HEK293 (cell line): ENCODE results near the gene DOCK1.

ENCODE experiments used
- CTCF ChIA-PET: fragments of 350-600 bp; formaldehyde crosslinking; extraction: SDS; loops from one replicate; lab custom pipeline; 2021; ENCODE audit warnings: antibody characterized with exemption; lab: Yijun Ruan, JAX
- POLR2A ChIA-PET: fragments of 300-600 bp; formaldehyde crosslinking; extraction: SDS; loops from one replicate; lab custom pipeline; 2020; ENCODE audit warnings: antibody characterized with exemption, inconsistent platforms; lab: Yijun Ruan, JAX
- H3K27ac ChIP-seq: fragments of 200-500 bp; sonication (Bioruptor generic); 2 replicates; pipeline ENCODE4 v1.5.1; 2014; ENCODE audit warnings: low read depth, low read length, control low read depth, inconsistent platforms; ENCODE audit errors: extremely low read depth
- H3K36me3 ChIP-seq, 2 experiments: fragments of 200-500 bp in 1 of 2; sonication (Bioruptor generic) in 1 of 2; 1 replicate in 1 of 2; 2 replicates in 1 of 2; pipeline ENCODE4 v1.5.1; 2014 to 2017; ENCODE audit warnings: inconsistent platforms in 2 of 2, low read length in 2 of 2; ENCODE audit not compliant: control insufficient read depth in 2 of 2, insufficient read depth in 1 of 2
- H3K4me1 ChIP-seq: fragments of 200-500 bp; sonication (Bioruptor generic); 2 replicates; pipeline ENCODE4 v1.5.1; 2014; ENCODE audit warnings: mild to moderate bottlenecking, low read length, inconsistent platforms; ENCODE audit not compliant: control insufficient read depth, insufficient read depth
- H3K4me3 ChIP-seq: 2 replicates; pipeline ENCODE4 v1.5.1; 2011; ENCODE audit warnings: low read depth, mild to moderate bottlenecking, control low read depth, low read length, moderate library complexity
- H3K9me3 ChIP-seq: fragments of 200-500 bp; sonication (Bioruptor generic); 2 replicates; pipeline ENCODE4 v1.5.1; 2014; ENCODE audit warnings: low read depth, low read length, inconsistent platforms; ENCODE audit not compliant: control insufficient read depth, insufficient read depth
- GLI2 ChIP-seq: fragments of 450-650 bp; formaldehyde crosslinking; IDR thresholded peaks from 2 replicates; pipeline ENCODE4; 2017; ENCODE audit warnings: missing biosample characterization, missing genetic modification characterization, low read depth, borderline replicate concordance
- KLF8 ChIP-seq: fragments of 450-650 bp; formaldehyde crosslinking; IDR thresholded peaks from 2 replicates; pipeline ENCODE4 v1.5.1; 2016; ENCODE audit warnings: missing biosample characterization, missing genetic modification characterization
- OSR2 ChIP-seq: fragments of 450-650 bp; formaldehyde crosslinking; IDR thresholded peaks from 2 replicates; pipeline ENCODE4 v1.5.1; 2016; ENCODE audit warnings: missing biosample characterization, missing genetic modification characterization
- ZFHX2 ChIP-seq: fragments of 450-650 bp; formaldehyde crosslinking; conservative IDR thresholded peaks from 2 replicates; pipeline ENCODE4 v1.5.1; 2016; ENCODE audit warnings: missing biosample characterization, missing genetic modification characterization
- ZNF155 ChIP-seq: fragments of 450-650 bp; formaldehyde crosslinking; IDR thresholded peaks from 2 replicates; pipeline ENCODE4 v1.5.1; 2016; ENCODE audit warnings: missing biosample characterization, missing genetic modification characterization
- ZNF394 ChIP-seq: fragments of 450-650 bp; formaldehyde crosslinking; IDR thresholded peaks from 2 replicates; pipeline ENCODE4 v1.5.1; 2016; ENCODE audit warnings: missing biosample characterization, missing genetic modification characterization, mild to moderate bottlenecking, moderate library complexity, borderline replicate concordance
- TF ChIP-seq, protein P1 (sequence below): fragments of 450-650 bp; IDR thresholded peaks from 2 replicates; pipeline ENCODE4 v1.5.1; 2018; ENCODE audit warnings: missing biosample characterization, missing genetic modification characterization
- TF ChIP-seq, protein P2 (sequence below): fragments of 450-650 bp; formaldehyde crosslinking; IDR thresholded peaks from 2 replicates; pipeline ENCODE4 v1.5.1; 2016; ENCODE audit warnings: missing biosample characterization, missing genetic modification characterization
- TF ChIP-seq, protein P3 (sequence below): fragments of 450-650 bp; formaldehyde crosslinking; IDR thresholded peaks from 2 replicates; pipeline ENCODE4 v1.5.1; 2017; ENCODE audit warnings: missing biosample characterization, missing genetic modification characterization
- TF ChIP-seq, protein P4 (sequence below): fragments of 450-650 bp; formaldehyde crosslinking; conservative IDR thresholded peaks from 2 replicates; pipeline ENCODE4 v1.5.1; 2016; ENCODE audit warnings: low read depth, missing biosample characterization, missing genetic modification characterization
- TF ChIP-seq, protein P5 (sequence below): fragments of 450-650 bp; formaldehyde crosslinking; IDR thresholded peaks from 2 replicates; pipeline ENCODE4 v1.5.0; 2017; ENCODE audit warnings: missing biosample characterization, missing genetic modification characterization, borderline replicate concordance

Gene DOCK1

DNA sequence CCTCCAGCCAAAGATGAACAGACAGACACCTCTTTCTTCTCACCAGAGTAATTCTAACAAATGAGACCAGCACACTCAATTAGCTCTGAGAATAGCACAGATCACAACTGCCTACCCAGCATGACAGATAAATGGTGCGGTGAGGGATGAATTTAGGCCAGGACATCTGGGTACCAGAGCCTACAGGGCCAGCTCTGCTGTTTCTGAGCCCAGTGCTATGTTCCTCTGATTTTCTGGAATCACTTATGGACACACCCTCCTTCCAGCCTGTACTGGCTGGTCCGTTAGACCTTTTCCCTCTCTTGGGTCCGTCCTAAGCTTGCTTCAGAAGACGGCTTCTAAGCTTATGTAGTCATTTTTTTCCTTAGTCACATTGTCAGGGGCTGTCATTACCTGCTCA, 217.6 kb downstream of the DOCK1 start (continued):
- TF ChIP-seq, protein P1, sequence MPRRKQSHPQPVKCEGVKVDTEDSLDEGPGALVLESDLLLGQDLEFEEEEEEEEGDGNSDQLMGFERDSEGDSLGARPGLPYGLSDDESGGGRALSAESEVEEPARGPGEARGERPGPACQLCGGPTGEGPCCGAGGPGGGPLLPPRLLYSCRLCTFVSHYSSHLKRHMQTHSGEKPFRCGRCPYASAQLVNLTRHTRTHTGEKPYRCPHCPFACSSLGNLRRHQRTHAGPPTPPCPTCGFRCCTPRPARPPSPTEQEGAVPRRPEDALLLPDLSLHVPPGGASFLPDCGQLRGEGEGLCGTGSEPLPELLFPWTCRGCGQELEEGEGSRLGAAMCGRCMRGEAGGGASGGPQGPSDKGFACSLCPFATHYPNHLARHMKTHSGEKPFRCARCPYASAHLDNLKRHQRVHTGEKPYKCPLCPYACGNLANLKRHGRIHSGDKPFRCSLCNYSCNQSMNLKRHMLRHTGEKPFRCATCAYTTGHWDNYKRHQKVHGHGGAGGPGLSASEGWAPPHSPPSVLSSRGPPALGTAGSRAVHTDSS, result no peak
- TF ChIP-seq ZNF155 (tag by site-specific recombination), result no peak
- no peak for TF ChIP-seq OSR2
- TF ChIP-seq ZNF394 (tag by site-specific recombination), result no peak
- TF ChIP-seq, protein P2, sequence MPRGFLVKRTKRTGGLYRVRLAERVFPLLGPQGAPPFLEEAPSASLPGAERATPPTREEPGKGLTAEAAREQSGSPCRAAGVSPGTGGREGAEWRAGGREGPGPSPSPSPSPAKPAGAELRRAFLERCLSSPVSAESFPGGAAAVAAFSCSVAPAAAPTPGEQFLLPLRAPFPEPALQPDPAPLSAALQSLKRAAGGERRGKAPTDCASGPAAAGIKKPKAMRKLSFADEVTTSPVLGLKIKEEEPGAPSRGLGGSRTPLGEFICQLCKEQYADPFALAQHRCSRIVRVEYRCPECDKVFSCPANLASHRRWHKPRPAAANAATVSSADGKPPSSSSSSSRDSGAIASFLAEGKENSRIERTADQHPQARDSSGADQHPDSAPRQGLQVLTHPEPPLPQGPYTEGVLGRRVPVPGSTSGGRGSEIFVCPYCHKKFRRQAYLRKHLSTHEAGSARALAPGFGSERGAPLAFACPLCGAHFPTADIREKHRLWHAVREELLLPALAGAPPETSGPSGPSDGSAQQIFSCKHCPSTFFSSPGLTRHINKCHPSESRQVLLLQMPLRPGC (tag by site-specific recombination), result no peak

DNA sequence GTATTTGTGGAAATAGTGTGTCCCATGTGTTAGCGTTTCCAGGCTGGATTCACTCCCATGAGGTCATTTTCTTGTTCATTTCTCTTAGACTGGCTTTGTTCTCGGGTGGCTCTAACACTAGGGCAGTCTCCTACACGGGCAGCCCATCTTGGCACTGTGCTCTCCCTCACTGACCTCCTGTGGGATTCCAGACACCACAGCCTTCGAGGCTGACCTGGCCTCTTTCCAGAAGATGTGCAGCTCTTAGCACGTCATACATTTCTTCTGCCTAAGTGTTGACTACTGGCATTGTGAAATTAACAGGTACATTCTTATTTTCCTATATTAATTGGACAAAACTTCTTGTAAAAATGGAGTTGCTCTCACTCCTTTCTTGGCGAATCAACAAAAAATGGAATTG, 218.4 kb downstream of the DOCK1 start:
- Histone ChIP-seq H3K36me3 (peaks cover 0 to 17% of the 10 kb centered on the region in 2 experiments; a peak in 1 of 3 replicates), H3K4me3 (no peak overlapping the region), H3K9me3 (no peaks in the 10 kb centered on the region), H3K4me1 (no peaks in the 10 kb centered on the region), H3K27ac (no peak overlapping the region)
- ChIA-PET POLR2A (no interaction called here), CTCF (no interaction called here)
- TF ChIP-seq ZFHX2 (tag by site-specific recombination) (no peak), KLF8 (tag by site-specific recombination) (no peak), GLI2 (tag by site-specific recombination) (no peak)
- TF ChIP-seq, protein P3, sequence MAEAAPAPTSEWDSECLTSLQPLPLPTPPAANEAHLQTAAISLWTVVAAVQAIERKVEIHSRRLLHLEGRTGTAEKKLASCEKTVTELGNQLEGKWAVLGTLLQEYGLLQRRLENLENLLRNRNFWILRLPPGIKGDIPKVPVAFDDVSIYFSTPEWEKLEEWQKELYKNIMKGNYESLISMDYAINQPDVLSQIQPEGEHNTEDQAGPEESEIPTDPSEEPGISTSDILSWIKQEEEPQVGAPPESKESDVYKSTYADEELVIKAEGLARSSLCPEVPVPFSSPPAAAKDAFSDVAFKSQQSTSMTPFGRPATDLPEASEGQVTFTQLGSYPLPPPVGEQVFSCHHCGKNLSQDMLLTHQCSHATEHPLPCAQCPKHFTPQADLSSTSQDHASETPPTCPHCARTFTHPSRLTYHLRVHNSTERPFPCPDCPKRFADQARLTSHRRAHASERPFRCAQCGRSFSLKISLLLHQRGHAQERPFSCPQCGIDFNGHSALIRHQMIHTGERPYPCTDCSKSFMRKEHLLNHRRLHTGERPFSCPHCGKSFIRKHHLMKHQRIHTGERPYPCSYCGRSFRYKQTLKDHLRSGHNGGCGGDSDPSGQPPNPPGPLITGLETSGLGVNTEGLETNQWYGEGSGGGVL (tag by site-specific recombination), result no peak
- TF ChIP-seq, protein P4, sequence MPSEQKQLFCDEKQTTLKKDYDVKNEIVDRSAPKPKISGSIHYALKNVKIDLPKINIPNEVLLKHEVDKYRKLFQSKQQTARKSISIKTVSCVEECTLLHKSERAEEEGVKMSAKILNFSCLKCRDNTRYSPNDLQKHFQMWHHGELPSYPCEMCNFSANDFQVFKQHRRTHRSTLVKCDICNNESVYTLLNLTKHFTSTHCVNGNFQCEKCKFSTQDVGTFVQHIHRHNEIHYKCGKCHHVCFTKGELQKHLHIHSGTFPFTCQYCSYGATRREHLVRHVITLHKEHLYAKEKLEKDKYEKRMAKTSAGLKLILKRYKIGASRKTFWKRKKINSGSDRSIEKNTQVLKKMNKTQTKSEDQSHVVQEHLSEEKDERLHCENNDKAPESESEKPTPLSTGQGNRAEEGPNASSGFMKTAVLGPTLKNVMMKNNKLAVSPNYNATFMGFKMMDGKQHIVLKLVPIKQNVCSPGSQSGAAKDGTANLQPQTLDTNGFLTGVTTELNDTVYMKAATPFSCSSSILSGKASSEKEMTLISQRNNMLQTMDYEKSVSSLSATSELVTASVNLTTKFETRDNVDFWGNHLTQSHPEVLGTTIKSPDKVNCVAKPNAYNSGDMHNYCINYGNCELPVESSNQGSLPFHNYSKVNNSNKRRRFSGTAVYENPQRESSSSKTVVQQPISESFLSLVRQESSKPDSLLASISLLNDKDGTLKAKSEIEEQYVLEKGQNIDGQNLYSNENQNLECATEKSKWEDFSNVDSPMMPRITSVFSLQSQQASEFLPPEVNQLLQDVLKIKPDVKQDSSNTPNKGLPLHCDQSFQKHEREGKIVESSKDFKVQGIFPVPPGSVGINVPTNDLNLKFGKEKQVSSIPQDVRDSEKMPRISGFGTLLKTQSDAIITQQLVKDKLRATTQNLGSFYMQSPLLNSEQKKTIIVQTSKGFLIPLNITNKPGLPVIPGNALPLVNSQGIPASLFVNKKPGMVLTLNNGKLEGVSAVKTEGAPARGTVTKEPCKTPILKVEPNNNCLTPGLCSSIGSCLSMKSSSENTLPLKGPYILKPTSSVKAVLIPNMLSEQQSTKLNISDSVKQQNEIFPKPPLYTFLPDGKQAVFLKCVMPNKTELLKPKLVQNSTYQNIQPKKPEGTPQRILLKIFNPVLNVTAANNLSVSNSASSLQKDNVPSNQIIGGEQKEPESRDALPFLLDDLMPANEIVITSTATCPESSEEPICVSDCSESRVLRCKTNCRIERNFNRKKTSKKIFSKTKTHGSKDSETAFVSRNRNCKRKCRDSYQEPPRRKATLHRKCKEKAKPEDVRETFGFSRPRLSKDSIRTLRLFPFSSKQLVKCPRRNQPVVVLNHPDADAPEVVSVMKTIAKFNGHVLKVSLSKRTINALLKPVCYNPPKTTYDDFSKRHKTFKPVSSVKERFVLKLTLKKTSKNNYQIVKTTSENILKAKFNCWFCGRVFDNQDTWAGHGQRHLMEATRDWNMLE, result no peak
- TF ChIP-seq, protein P5, sequence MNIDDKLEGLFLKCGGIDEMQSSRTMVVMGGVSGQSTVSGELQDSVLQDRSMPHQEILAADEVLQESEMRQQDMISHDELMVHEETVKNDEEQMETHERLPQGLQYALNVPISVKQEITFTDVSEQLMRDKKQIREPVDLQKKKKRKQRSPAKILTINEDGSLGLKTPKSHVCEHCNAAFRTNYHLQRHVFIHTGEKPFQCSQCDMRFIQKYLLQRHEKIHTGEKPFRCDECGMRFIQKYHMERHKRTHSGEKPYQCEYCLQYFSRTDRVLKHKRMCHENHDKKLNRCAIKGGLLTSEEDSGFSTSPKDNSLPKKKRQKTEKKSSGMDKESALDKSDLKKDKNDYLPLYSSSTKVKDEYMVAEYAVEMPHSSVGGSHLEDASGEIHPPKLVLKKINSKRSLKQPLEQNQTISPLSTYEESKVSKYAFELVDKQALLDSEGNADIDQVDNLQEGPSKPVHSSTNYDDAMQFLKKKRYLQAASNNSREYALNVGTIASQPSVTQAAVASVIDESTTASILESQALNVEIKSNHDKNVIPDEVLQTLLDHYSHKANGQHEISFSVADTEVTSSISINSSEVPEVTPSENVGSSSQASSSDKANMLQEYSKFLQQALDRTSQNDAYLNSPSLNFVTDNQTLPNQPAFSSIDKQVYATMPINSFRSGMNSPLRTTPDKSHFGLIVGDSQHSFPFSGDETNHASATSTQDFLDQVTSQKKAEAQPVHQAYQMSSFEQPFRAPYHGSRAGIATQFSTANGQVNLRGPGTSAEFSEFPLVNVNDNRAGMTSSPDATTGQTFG (tag by site-specific recombination), result no peak
